ENCODE results near the gene TDRD7.

Gene TDRD7

GRCh38 chr9:97479496-97480159, 67.7 kb downstream of the TDRD7 start:
- no peak for DNase-seq (ENCODE audit: low spot score)
- in situ Hi-C loops (cut with MboI; ENCODE audit: low pct_unique_long_range_greater_than_20kb, low sequenced_read_pairs, unreplicated experiment): loop anchor here (5.0 kb wide), 1 partner anchor 128 kb away; no protein-coding TSS in a partner anchor
- no peak for TF ChIP-seq CTCF (IDR thresholded peaks at IDR 0.05; ENCODE audit: extremely low read depth, insufficient read depth, missing control alignments)

- TF ChIP-seq CTCF (IDR thresholded peaks at IDR 0.05; ENCODE audit: extremely low read depth, insufficient read depth, missing control alignments): no peak
- in situ Hi-C loops (cut with MboI; ENCODE audit: low pct_unique_long_range_greater_than_20kb, low sequenced_read_pairs, unreplicated experiment): no loop called here
- no peak for DNase-seq (ENCODE audit: low spot score)
Observed at GRCh38 chr9:97480174-97480573, 68.3 kb downstream of the TDRD7 start.

- TF ChIP-seq CTCF (IDR thresholded peaks at IDR 0.05; ENCODE audit: extremely low read depth, insufficient read depth, missing control alignments): no peak
- DNase-seq (ENCODE audit: low spot score): no peak
- in situ Hi-C loops (cut with MboI; ENCODE audit: low pct_unique_long_range_greater_than_20kb, low sequenced_read_pairs, unreplicated experiment): no loop called here
Observed at GRCh38 chr9:97480749-97481148, 68.9 kb downstream of the TDRD7 start.

- in situ Hi-C loops (cut with MboI; ENCODE audit: low pct_unique_long_range_greater_than_20kb, low sequenced_read_pairs, unreplicated experiment): no loop called here
- DNase-seq (ENCODE audit: low spot score): no peak
- TF ChIP-seq CTCF (IDR thresholded peaks at IDR 0.05; ENCODE audit: extremely low read depth, insufficient read depth, missing control alignments): no peak
Observed at GRCh38 chr9:97484134-97484533, 72.2 kb downstream of the TDRD7 start.

GRCh38 chr9:97487107-97487506, 75.2 kb downstream of the TDRD7 start:
- DNase-seq (ENCODE audit: low spot score): no peak
- in situ Hi-C loops (cut with MboI; ENCODE audit: low pct_unique_long_range_greater_than_20kb, low sequenced_read_pairs, unreplicated experiment): no loop called here

GRCh38 chr9:97487861-97488260, 76.0 kb downstream of the TDRD7 start:
- no peak for TF ChIP-seq CTCF (IDR thresholded peaks at IDR 0.05; ENCODE audit: extremely low read depth, insufficient read depth, missing control alignments)
- in situ Hi-C loops (cut with MboI; ENCODE audit: low pct_unique_long_range_greater_than_20kb, low sequenced_read_pairs, unreplicated experiment): no loop called here
- DNase-seq (ENCODE audit: low spot score): no peak

More at GRCh38 chr9:97487107-97487506, 75.2 kb downstream of the TDRD7 start:
- TF ChIP-seq CTCF (IDR thresholded peaks at IDR 0.05; ENCODE audit: extremely low read depth, insufficient read depth, missing control alignments): peak; percentile 12
